Measurements from ENCODE around the gene PLB1. TPM values are rescaled to one million over a fixed set of nuclear protein-coding genes. Genes with fewer than 3 reads are reported as not detected.
A peak's percentile ranks its signal among the peaks of the same experiment; 100 is the strongest.

PLB1 gene
- total RNA-seq, 1 experiment from 2014 or later = 0.40 TPM

- H3F3A ChIP-seq (ENCODE audit: low read length, unreplicated experiment) = no peaks in the 10 kb centered on the region
- no peak overlapping the region for H3K4me2 ChIP-seq (ENCODE audit: low read length)
- H3K4me1 ChIP-seq (ENCODE audit: insufficient read depth, low read length) = peaks cover 68% of the 10 kb centered on the region
- no peak overlapping the region for H3K4me3 ChIP-seq (ENCODE audit: low read length)
- no peak for DNase-seq
- no TSS peak for BruUV-seq (replicated peaks)
- no peaks in the 10 kb centered on the region for H3K9me2 ChIP-seq (replicated peaks; ENCODE audit: low read length)
- H4K20me1 ChIP-seq (ENCODE audit: low read length) = no peaks in the 10 kb centered on the region
- no peaks in the 10 kb centered on the region for H3K79me2 ChIP-seq (ENCODE audit: low read length)
- no peak overlapping the region for H3K9ac ChIP-seq (ENCODE audit: low read length)
- H3K27me3 ChIP-seq (ENCODE audit: low read length) = no peaks in the 10 kb centered on the region
- CTCF ChIA-PET = no interaction called here
- H2AFZ ChIP-seq (ENCODE audit: low read length) = no peak overlapping the region
- ATAC-seq = no peak
- H3K27ac ChIP-seq (ENCODE audit: low read length) = peak overlapping the region; percentile 96; the same call in 1 of the 2 replicates
- no peaks in the 10 kb centered on the region for H3K9me3 ChIP-seq (ENCODE audit: low read length)
- intact Hi-C loops (cut with micrococcal nuclease) = no loop called here
- POLR2A ChIA-PET (ENCODE audit: unreplicated experiment) = no interaction called here
- no peaks in the 10 kb centered on the region for H3K36me3 ChIP-seq (ENCODE audit: low read depth, low read length)
- TF ChIP-seq EZH2 (IDR thresholded peaks at IDR 0.05; ENCODE audit: low read length, unreplicated experiment) (no peak), CTCF (conservative IDR thresholded peaks at IDR 0.05; ENCODE audit: low read depth, low read length) (no peak), EZH2phosphoT487 (IDR thresholded peaks at IDR 0.05; ENCODE audit: borderline replicate concordance, low read length) (no peak)
Measured at GRCh38 chr2:28645553-28645952, 149.7 kb downstream of the PLB1 start.

GRCh38 chr2:28647682-28648081 is 151.8 kb downstream of the PLB1 start:
- intact Hi-C loops (cut with micrococcal nuclease) = loop anchor here (2.0 kb wide), 1 partner anchor 27 kb away; no protein-coding TSS in a partner anchor
- H3K36me3 ChIP-seq (ENCODE audit: low read depth, low read length) = no peaks in the 10 kb centered on the region
- CTCF ChIA-PET = no interaction called here
- no peaks in the 10 kb centered on the region for H3K27me3 ChIP-seq (ENCODE audit: low read length)
- ATAC-seq = no peak
- H3K79me2 ChIP-seq (ENCODE audit: low read length) = no peaks in the 10 kb centered on the region
- H3K9me2 ChIP-seq (replicated peaks; ENCODE audit: low read length) = no peaks in the 10 kb centered on the region
- H3K4me3 ChIP-seq (ENCODE audit: low read length) = no peak overlapping the region
- no peaks in the 10 kb centered on the region for H4K20me1 ChIP-seq (ENCODE audit: low read length)
- H3F3A ChIP-seq (ENCODE audit: low read length, unreplicated experiment) = peaks cover 3% of the 10 kb centered on the region
- peak overlapping the region; percentile 91 for H3K27ac ChIP-seq (ENCODE audit: low read length)
- BruUV-seq (replicated peaks) = no TSS peak
- POLR2A ChIA-PET (ENCODE audit: unreplicated experiment) = interaction anchor here (0.8 kb wide), 1 partner anchor 14 kb away, joined by 3 read pairs; no protein-coding TSS in a partner anchor
- DNase-seq = peak; percentile 45
- H3K4me1 ChIP-seq (ENCODE audit: insufficient read depth, low read length) = peaks cover 70% of the 10 kb centered on the region
- H2AFZ ChIP-seq (ENCODE audit: low read length) = no peak overlapping the region
- no peaks in the 10 kb centered on the region for H3K9me3 ChIP-seq (ENCODE audit: low read length)
- peak overlapping the region; percentile 68 for H3K9ac ChIP-seq (ENCODE audit: low read length)
- TF ChIP-seq EZH2 (IDR thresholded peaks at IDR 0.05; ENCODE audit: low read length, unreplicated experiment) (no peak), CTCF (conservative IDR thresholded peaks at IDR 0.05; ENCODE audit: low read depth, low read length) (no peak), EZH2phosphoT487 (IDR thresholded peaks at IDR 0.05; ENCODE audit: borderline replicate concordance, low read length) (no peak)
- no peak overlapping the region for H3K4me2 ChIP-seq (ENCODE audit: low read length)

- BruUV-seq (replicated peaks) = no TSS peak
- H3K27ac ChIP-seq (ENCODE audit: low read length) = peak overlapping the region; percentile 91
- H3K9ac ChIP-seq (ENCODE audit: low read length) = peak overlapping the region; percentile 68
- H3K4me2 ChIP-seq (ENCODE audit: low read length) = 0 out of 2 replicates have a peak overlapping the region, but pooled peaks have one; percentile 0
- peak; percentile 33 for DNase-seq
- POLR2A ChIA-PET (ENCODE audit: unreplicated experiment) = interaction anchor here (0.8 kb wide), 1 partner anchor 14 kb away, joined by 3 read pairs; no protein-coding TSS in a partner anchor
- no peaks in the 10 kb centered on the region for H3K27me3 ChIP-seq (ENCODE audit: low read length)
- H3F3A ChIP-seq (ENCODE audit: low read length, unreplicated experiment) = peaks cover 5% of the 10 kb centered on the region
- H3K9me2 ChIP-seq (replicated peaks; ENCODE audit: low read length) = no peaks in the 10 kb centered on the region
- no peak overlapping the region for H3K4me3 ChIP-seq (ENCODE audit: low read length)
- no peak for ATAC-seq
- peaks cover 68% of the 10 kb centered on the region for H3K4me1 ChIP-seq (ENCODE audit: insufficient read depth, low read length)
- no peak overlapping the region for H2AFZ ChIP-seq (ENCODE audit: low read length)
- no peaks in the 10 kb centered on the region for H3K9me3 ChIP-seq (ENCODE audit: low read length)
- no peaks in the 10 kb centered on the region for H3K79me2 ChIP-seq (ENCODE audit: low read length)
- H3K36me3 ChIP-seq (ENCODE audit: low read depth, low read length) = no peaks in the 10 kb centered on the region
- H4K20me1 ChIP-seq (ENCODE audit: low read length) = no peaks in the 10 kb centered on the region
- intact Hi-C loops (cut with micrococcal nuclease) = loop anchor here (2.0 kb wide), 1 partner anchor 27 kb away; no protein-coding TSS in a partner anchor
- CTCF ChIA-PET = no interaction called here
- TF ChIP-seq CTCF (conservative IDR thresholded peaks at IDR 0.05; ENCODE audit: low read depth, low read length) (no peak), EZH2phosphoT487 (IDR thresholded peaks at IDR 0.05; ENCODE audit: borderline replicate concordance, low read length) (no peak), EZH2 (IDR thresholded peaks at IDR 0.05; ENCODE audit: low read length, unreplicated experiment) (no peak)
Measured at GRCh38 chr2:28648147-28648546, 152.3 kb downstream of the PLB1 start.
